SU-DHL-6 (cell line): ENCODE results near the gene DLX2.
"Not testable (repeated sequence)": the region's sequence is repeated elsewhere in the genome, so short reads cannot be mapped to it uniquely, and the experiment has no call there.

Experiments
- H2AFZ ChIP-seq: fragments of 200-600 bp; sonication (generic); 2 replicates; pipeline ENCODE4 v1.6.1; 2014; ENCODE audit warnings: low read depth, mild to moderate bottlenecking, moderate library complexity, mixed read lengths, antibody characterized with exemption, low read length; ENCODE audit not compliant: severe bottlenecking
- H3F3A ChIP-seq: fragments of 200-600 bp; shearing (Covaris generic); 2 replicates; pipeline ENCODE4 v1.6.0; 2016; ENCODE audit warnings: antibody characterized with exemption, mild to moderate bottlenecking; ENCODE audit not compliant: insufficient read depth
- H3K27ac ChIP-seq: fragments of 200-600 bp; sonication (generic); 2 replicates; pipeline ENCODE4 v1.5.1; 2016; ENCODE audit warnings: low read depth, mild to moderate bottlenecking, low read length, moderate library complexity, mixed read lengths
- H3K27me3 ChIP-seq: fragments of 200-600 bp; sonication (generic), shearing (Covaris generic); 2 replicates; pipeline ENCODE4 v1.6.0; 2014; ENCODE audit warnings: mild to moderate bottlenecking, low read length
- H3K36me3 ChIP-seq: fragments of 200-600 bp; sonication (generic); 2 replicates; pipeline ENCODE4 v1.6.1; 2014; ENCODE audit warnings: mild to moderate bottlenecking, low read length, mixed read lengths
- H3K4me2 ChIP-seq: fragments of 300-600, 200-600 bp; shearing (Covaris generic), sonication (generic); 2 replicates; pipeline ENCODE4 v1.6.0; 2014; ENCODE audit warnings: low read length, low read depth, mild to moderate bottlenecking; ENCODE audit not compliant: poor library complexity, severe bottlenecking
- H3K4me3 ChIP-seq: fragments of 200-600 bp; sonication (generic); 2 replicates; pipeline ENCODE4 v1.5.1; 2014; ENCODE audit warnings: antibody characterized with exemption, low read length, mild to moderate bottlenecking, mixed read lengths; ENCODE audit not compliant: insufficient read depth, poor library complexity, severe bottlenecking
- H3K79me2 ChIP-seq: fragments of 200-600 bp; sonication (generic); 2 replicates; pipeline ENCODE4 v1.6.1; 2014; ENCODE audit warnings: mild to moderate bottlenecking, low read length, moderate library complexity; ENCODE audit not compliant: insufficient read depth
- H3K9ac ChIP-seq: fragments of 200-600 bp; sonication (generic); 2 replicates; pipeline ENCODE4 v1.7.0; 2014; ENCODE audit warnings: mild to moderate bottlenecking, low read length
- H3K9me2 ChIP-seq: fragments of 200-600 bp; sonication (generic); replicated peaks from 2 replicates; pipeline ENCODE4 v1.6.1; 2014; ENCODE audit warnings: low read length; ENCODE audit not compliant: insufficient read depth
- H3K9me3 ChIP-seq: fragments of 200-600 bp; sonication (generic); 2 replicates; pipeline ENCODE4 v1.6.1; 2014; ENCODE audit warnings: low read length, mixed read lengths; ENCODE audit not compliant: insufficient read depth
- H4K20me1 ChIP-seq: fragments of 200-600 bp; sonication (generic); 2 replicates; pipeline ENCODE4 v1.6.1; 2014; ENCODE audit warnings: low read depth, mild to moderate bottlenecking, antibody characterized with exemption, low read length, moderate library complexity, mixed read lengths
- EZH2phosphoT487 ChIP-seq: fragments of 200-600 bp; sonication (generic), shearing (Covaris generic); conservative IDR thresholded peaks from 2 replicates; pipeline ENCODE4 v1.6.1; 2018; ENCODE audit warnings: mild to moderate bottlenecking, antibody characterized with exemption, low read length, moderate library complexity, mixed read lengths
- TF ChIP-seq, protein P1 (sequence below): fragments of 200-600 bp; sonication (generic); IDR thresholded peaks from one replicate; pipeline ENCODE4 v1.5.1; 2017; ENCODE audit warnings: antibody characterized with exemption, mild to moderate bottlenecking, low read length, moderate library complexity; ENCODE audit not compliant: insufficient read depth, poor library complexity, severe bottlenecking

The DLX2 gene

DNA sequence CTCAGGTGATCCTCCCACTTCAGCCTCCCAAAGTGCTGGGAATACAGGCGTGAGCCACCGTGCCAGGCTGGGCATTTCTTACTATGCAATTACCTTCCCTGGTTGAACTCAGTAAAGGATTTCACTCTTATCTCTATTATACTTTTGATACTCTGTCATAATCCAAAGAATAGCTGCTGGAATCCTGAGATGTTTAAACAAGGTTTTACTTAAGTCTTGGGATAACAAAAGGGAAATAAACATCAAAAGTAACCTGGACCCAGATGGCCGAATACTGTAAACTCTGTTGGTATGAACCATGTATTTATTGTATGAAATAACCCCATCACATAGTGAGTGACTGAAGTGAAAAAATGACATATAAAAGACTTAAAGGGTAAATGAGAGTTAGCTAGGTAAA lies 11.9 kb upstream of the DLX2 start:
- Histone ChIP-seq H3K27ac (no peak overlapping the region), H3F3A (no peaks in the 10 kb centered on the region), H4K20me1 (no peaks in the 10 kb centered on the region), H2AFZ (no peak overlapping the region), H3K4me3 (no peak overlapping the region), H3K9ac (no peak overlapping the region), H3K27me3 (no peaks in the 10 kb centered on the region), H3K79me2 (no peaks in the 10 kb centered on the region), H3K4me2 (no peak overlapping the region), H3K36me3 (no peaks in the 10 kb centered on the region), H3K9me3 (no peaks in the 10 kb centered on the region), H3K9me2 (no peaks in the 10 kb centered on the region)
- TF ChIP-seq, protein P1, sequence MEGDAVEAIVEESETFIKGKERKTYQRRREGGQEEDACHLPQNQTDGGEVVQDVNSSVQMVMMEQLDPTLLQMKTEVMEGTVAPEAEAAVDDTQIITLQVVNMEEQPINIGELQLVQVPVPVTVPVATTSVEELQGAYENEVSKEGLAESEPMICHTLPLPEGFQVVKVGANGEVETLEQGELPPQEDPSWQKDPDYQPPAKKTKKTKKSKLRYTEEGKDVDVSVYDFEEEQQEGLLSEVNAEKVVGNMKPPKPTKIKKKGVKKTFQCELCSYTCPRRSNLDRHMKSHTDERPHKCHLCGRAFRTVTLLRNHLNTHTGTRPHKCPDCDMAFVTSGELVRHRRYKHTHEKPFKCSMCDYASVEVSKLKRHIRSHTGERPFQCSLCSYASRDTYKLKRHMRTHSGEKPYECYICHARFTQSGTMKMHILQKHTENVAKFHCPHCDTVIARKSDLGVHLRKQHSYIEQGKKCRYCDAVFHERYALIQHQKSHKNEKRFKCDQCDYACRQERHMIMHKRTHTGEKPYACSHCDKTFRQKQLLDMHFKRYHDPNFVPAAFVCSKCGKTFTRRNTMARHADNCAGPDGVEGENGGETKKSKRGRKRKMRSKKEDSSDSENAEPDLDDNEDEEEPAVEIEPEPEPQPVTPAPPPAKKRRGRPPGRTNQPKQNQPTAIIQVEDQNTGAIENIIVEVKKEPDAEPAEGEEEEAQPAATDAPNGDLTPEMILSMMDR, result no peak
- no peak for TF ChIP-seq EZH2phosphoT487

DNA sequence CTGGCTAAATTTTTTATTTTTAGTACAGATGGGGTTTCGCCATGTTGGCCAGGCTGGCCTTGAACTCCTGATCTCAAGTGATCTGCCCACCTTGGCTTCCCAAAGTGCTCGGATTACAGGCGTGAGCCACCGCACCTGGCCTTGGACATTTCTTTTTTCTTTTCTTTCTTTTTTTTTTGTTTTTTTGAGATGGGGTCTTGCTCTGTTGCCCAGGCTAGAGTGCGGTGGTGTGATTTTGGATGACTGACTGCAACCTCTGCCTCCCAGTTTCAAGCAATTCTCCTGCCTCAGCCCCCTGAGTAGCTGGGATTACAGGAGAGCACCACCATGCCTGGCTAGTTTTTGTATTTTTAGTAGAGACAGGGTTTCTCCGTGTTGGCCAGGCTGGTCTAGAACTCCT lies 11.5 kb upstream of the DLX2 start:
- H3K27me3 ChIP-seq, H3K9me3 ChIP-seq, H3F3A ChIP-seq, H3K9me2 ChIP-seq, H4K20me1 ChIP-seq, H3K27ac ChIP-seq, H3K9ac ChIP-seq, H3K36me3 ChIP-seq, H3K4me2 ChIP-seq, H2AFZ ChIP-seq, H3K4me3 ChIP-seq, H3K79me2 ChIP-seq: not testable (repeated sequence)

DNA sequence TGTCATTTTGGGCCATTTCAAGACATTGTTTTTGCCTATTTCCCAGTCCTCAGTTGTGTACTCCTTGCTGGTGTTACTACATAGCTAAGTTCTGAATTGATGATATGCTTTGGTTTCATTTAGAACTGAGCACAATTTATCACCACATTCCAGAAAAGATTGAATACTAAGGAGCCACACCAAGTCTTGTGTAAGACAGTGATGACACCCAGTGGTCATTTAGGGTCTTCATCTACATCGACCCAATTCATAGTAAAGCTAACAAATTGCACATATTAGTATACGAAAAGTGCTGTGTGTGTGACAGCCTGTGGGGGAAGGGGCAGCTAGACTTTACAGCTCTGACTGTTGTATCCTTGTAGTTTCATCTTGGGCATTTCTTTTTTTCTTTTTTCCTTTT lies 10.9 kb upstream of the DLX2 start:
- Histone ChIP-seq H3F3A (no peaks in the 10 kb centered on the region), H2AFZ (no peak overlapping the region), H3K9ac (no peak overlapping the region), H3K36me3 (no peaks in the 10 kb centered on the region), H4K20me1 (no peaks in the 10 kb centered on the region), H3K27ac (no peak overlapping the region), H3K79me2 (no peaks in the 10 kb centered on the region), H3K9me2 (no peaks in the 10 kb centered on the region), H3K27me3 (no peaks in the 10 kb centered on the region), H3K4me3 (no peak overlapping the region), H3K9me3 (no peaks in the 10 kb centered on the region), H3K4me2 (no peak overlapping the region)
- no peak for TF ChIP-seq EZH2phosphoT487
- TF ChIP-seq, protein P1, result no peak

DNA sequence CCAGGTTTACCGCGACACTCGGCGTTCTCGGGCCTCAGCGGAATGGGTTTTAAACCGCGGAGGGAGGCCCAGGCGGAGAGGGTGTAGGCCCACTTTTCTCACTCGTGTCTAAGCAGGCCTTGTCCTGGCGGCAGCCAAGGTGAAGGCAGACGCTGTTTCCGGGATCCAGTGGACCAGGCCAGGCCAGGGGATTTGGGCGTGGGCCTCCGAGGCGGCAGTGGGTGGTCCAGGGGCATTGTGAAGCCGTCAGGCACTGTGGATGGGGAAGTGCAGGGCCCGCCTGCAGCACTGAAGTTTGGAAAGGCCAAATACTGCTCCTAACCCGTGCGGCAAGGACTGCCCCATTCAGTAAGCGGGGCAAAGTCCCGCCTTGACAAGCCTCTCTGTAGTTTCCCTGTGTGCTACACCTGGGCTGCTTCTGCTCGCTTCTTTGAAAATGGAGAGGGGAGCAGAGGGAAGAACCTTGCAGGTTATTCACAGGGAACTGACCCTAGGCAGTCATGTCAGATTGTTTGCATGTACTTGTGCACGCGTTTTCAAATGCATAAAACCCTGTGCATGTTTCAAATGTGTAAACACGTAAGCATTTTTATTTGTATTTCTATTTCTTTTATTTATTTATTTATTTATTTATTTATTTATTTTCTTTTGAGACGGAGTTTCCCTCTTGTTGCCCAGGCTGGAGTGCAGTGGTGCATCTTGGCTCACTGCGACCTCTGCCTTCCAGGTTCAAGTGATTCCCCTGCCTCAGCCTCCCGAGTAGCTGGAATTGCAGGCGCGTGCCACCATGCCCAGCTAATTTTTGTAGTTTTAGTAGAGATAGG lies 7.5 kb upstream of the DLX2 start:
- no peak overlapping the region for H2AFZ ChIP-seq
- H4K20me1 ChIP-seq, result no peaks in the 10 kb centered on the region
- H3K9me2 ChIP-seq, result no peaks in the 10 kb centered on the region
- no peaks in the 10 kb centered on the region for H3K36me3 ChIP-seq
- H3F3A ChIP-seq, result no peaks in the 10 kb centered on the region
- no peak overlapping the region for H3K9ac ChIP-seq
- H3K79me2 ChIP-seq, result no peaks in the 10 kb centered on the region
- no peak overlapping the region for H3K4me3 ChIP-seq
- TF ChIP-seq, protein P1, result no peak
- TF ChIP-seq EZH2phosphoT487, result no peak
- H3K27me3 ChIP-seq, result no peaks in the 10 kb centered on the region
- no peaks in the 10 kb centered on the region for H3K9me3 ChIP-seq
- H3K27ac ChIP-seq, result no peak overlapping the region
- no peak overlapping the region for H3K4me2 ChIP-seq
